Ishikawa (cell line): ENCODE measurements around the gene KIAA1191.
A peak's percentile ranks its signal among the peaks of the same experiment; 100 is the strongest.

Experiments
- CEBPB ChIP-seq: IDR thresholded peaks from 2 replicates; pipeline ENCODE4 v1.6.1; 2012
- CREB1 ChIP-seq: IDR thresholded peaks from 2 replicates; pipeline ENCODE4 v1.6.1; 2012; ENCODE audit warnings: low read depth
- EGR1 ChIP-seq: IDR thresholded peaks from 2 replicates; pipeline ENCODE4 v1.6.1; 2012
- EP300 ChIP-seq: IDR thresholded peaks from 2 replicates; pipeline ENCODE4 v1.6.1; 2012; ENCODE audit warnings: borderline replicate concordance
- FOXM1 ChIP-seq: IDR thresholded peaks from 2 replicates; pipeline ENCODE4 v1.6.1; 2012; ENCODE audit warnings: low read depth, borderline replicate concordance
- NFIC ChIP-seq: IDR thresholded peaks from 2 replicates; pipeline ENCODE4 v1.6.1; 2012
- RAD21 ChIP-seq: IDR thresholded peaks from 2 replicates; pipeline ENCODE4 v1.6.1; 2012; ENCODE audit warnings: low read depth
- TAF1 ChIP-seq: IDR thresholded peaks from 2 replicates; pipeline ENCODE4 v1.6.1; 2012; ENCODE audit warnings: low read depth, mild to moderate bottlenecking
- TCF12 ChIP-seq: IDR thresholded peaks from 2 replicates; pipeline ENCODE4 v1.6.1; 2012; ENCODE audit warnings: low read depth
- TEAD4 ChIP-seq: IDR thresholded peaks from 2 replicates; pipeline ENCODE4 v1.6.1; 2012
- YY1 ChIP-seq: IDR thresholded peaks from 2 replicates; pipeline ENCODE4 v1.6.1; 2012; ENCODE audit warnings: low read depth
- ZBTB7A ChIP-seq: IDR thresholded peaks from 2 replicates; pipeline ENCODE4 v1.6.1; 2012; ENCODE audit warnings: low read depth
- TF ChIP-seq, protein P1 (sequence below): IDR thresholded peaks from 2 replicates; pipeline ENCODE4 v1.6.1; 2012
- TF ChIP-seq, protein P2 (sequence below): IDR thresholded peaks from 2 replicates; pipeline ENCODE4 v1.6.1; 2012
- TF ChIP-seq, protein P3 (sequence below): IDR thresholded peaks from 2 replicates; pipeline ENCODE4 v1.6.1; 2012; ENCODE audit warnings: low read depth, mild to moderate bottlenecking

Gene KIAA1191

DNA sequence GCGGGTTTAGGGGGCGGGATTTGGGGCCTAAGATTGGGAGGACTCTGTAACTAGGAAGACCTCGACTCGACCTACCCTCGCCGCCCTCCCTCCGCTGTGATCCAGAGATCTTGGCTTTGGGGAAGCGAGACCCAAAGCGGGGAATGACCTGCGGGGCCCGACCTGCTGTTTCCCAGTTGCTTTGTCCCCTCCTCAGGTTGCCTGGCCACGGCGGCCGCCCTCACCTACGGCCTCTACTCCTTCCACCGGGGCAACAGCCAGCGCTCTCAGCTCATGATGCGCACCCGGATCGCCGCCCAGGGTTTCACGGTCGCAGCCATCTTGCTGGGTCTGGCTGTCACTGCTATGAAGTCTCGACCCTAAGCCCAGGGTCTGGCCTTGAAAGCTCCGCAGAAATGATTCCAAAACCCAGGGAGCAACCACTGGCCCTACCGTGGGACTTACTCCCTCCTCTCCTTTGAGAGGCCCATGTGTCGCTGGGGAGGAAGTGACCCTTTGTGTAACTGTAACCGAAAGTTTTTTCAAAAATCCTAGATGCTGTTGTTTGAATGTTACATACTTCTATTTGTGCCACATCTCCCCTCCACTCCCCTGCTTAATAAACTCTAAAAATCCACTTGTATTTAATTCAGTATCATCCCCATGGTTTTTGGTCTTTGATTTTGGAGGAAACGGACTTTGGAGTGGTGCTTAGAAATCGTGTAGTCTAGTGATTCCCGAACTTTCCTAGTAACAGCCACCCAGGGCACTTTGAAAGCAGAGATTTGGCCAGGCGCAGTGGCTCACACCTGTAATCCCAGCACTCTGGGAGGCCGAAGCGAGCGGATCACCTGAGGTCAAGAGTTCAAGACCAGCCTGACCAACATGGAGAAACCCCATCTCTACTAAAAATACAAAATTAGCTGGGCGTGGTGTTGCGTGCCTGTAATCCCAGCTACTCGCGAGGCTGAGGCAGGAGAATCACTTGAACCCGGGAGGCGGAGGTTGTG, 27.9 kb upstream of the KIAA1191 start:
- no peak for TF ChIP-seq FOXM1
- TF ChIP-seq, protein P1, sequence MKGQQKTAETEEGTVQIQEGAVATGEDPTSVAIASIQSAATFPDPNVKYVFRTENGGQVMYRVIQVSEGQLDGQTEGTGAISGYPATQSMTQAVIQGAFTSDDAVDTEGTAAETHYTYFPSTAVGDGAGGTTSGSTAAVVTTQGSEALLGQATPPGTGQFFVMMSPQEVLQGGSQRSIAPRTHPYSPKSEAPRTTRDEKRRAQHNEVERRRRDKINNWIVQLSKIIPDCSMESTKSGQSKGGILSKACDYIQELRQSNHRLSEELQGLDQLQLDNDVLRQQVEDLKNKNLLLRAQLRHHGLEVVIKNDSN: no peak
- TF ChIP-seq TAF1: no peak
- peak; percentile 86 for TF ChIP-seq YY1
- TF ChIP-seq EP300: peak; percentile 3; the same call in 1 of the 2 replicates
- no peak for TF ChIP-seq EGR1
- TF ChIP-seq TCF12: 0 out of 2 replicates have a peak, but pooled peaks have one; percentile 0

DNA sequence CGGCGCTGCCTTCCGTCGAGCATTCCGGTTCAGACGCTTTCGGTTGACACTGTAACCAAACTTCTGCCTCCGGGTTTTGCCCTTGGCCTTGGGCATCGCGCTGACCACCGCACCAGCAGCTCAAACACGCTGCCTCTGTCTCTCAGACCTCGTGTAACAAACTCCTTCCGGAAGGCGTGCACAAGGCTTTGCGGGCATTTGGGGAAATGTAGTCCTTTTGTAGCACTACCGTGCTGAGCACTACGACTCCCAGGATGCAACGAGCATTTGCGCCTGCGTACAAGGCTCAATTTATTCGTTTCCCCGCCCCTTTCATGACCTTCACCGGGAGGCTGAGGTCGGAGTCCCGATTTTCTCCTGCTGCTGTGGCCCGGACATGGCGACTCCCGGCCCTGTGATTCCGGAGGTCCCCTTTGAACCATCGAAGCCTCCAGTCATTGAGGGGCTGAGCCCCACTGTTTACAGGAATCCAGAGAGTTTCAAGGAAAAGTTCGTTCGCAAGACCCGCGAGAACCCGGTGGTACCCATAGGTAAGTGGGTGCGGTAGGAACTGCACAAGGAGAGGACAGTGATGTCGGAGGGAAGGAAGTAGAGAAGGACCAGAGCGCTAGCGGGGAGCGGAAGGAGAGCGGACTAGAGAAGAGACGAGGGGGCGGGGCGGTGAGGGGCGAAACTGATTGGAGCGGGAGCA, 27.0 kb upstream of the KIAA1191 start, which contains the start of the genes HIGD2A and NOP16:
Gene HIGD2A, plus strand, starts transcription at position 308 of the 691 bp plus-strand sequence. Its CDS starts 69 bp downstream, at position 377.
Gene NOP16, minus strand, starts transcription at position 155 of the 691 bp plus-strand sequence. Its CDS starts 59 bp downstream, at position 96.
- TF ChIP-seq CEBPB (no peak), CREB1 (no peak), FOXM1 (no peak), EP300 (peak; percentile 44; the same call in 1 of the 2 replicates), YY1 (peak; percentile 76), TCF12 (peak; percentile 79), RAD21 (no peak), TAF1 (peak; percentile 66), NFIC (0 out of 2 replicates have a peak, but pooled peaks have one; percentile 20), EGR1 (no peak), TEAD4 (no peak; the same call in 1 of the 2 replicates), ZBTB7A (no peak)
- TF ChIP-seq, protein P2, sequence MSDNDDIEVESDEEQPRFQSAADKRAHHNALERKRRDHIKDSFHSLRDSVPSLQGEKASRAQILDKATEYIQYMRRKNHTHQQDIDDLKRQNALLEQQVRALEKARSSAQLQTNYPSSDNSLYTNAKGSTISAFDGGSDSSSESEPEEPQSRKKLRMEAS: peak; percentile 99
- TF ChIP-seq, protein P3, sequence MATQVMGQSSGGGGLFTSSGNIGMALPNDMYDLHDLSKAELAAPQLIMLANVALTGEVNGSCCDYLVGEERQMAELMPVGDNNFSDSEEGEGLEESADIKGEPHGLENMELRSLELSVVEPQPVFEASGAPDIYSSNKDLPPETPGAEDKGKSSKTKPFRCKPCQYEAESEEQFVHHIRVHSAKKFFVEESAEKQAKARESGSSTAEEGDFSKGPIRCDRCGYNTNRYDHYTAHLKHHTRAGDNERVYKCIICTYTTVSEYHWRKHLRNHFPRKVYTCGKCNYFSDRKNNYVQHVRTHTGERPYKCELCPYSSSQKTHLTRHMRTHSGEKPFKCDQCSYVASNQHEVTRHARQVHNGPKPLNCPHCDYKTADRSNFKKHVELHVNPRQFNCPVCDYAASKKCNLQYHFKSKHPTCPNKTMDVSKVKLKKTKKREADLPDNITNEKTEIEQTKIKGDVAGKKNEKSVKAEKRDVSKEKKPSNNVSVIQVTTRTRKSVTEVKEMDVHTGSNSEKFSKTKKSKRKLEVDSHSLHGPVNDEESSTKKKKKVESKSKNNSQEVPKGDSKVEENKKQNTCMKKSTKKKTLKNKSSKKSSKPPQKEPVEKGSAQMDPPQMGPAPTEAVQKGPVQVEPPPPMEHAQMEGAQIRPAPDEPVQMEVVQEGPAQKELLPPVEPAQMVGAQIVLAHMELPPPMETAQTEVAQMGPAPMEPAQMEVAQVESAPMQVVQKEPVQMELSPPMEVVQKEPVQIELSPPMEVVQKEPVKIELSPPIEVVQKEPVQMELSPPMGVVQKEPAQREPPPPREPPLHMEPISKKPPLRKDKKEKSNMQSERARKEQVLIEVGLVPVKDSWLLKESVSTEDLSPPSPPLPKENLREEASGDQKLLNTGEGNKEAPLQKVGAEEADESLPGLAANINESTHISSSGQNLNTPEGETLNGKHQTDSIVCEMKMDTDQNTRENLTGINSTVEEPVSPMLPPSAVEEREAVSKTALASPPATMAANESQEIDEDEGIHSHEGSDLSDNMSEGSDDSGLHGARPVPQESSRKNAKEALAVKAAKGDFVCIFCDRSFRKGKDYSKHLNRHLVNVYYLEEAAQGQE: no peak
- TF ChIP-seq, protein P1: peak; percentile 69

DNA sequence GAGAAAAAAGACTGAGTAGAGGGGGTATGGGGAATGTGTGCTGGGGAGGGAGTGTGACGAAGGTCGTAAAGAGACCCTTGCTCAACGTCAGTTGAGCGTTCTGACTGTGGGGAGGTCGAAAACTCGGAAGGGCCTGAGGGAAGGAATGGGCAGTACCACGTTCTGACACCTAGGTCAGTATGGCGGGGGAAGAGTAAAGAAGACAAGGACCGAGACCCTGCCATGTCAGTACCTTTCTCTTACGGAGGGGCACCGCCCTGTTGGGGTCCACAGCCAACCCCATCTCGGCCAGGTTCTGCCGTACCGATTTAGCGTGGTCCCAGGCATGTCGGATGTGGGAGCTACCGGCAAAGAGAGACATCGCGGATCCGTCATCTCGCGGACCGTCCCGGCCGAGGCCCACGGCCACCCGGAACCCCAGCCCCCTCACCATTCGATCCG, 26.5 kb upstream of the KIAA1191 start:
- TF ChIP-seq RAD21 (no peak), YY1 (0 out of 2 replicates have a peak, but pooled peaks have one; percentile 33)

DNA sequence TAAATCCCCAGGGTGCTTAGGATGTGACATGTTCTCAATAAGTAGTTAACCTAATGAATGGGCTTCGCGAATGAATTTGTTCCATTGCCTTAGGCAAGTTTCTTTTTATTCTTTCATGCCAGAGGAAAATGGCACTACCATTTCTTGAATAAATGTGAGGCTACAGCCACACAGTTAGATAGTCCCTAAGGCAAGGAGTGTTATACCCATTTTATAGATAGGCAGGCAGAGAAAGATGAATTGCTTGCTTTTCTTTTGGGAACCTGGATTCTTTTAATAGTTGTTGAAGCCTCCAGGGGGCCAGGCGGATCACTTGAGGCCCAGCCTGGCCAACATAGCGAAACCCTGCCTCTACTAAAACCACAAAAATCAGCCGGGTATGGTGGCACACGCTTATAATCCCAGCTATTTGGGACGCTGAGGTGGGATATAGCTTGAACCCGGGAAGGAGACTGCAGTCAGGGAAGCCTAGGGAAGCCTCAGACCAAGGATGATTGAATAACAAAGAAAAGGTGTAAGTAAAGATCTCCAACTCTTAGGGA, 25.9 kb upstream of the KIAA1191 start:
- TF ChIP-seq NFIC: no peak
- TF ChIP-seq, protein P1: no peak
- TF ChIP-seq TAF1: no peak
- TF ChIP-seq TEAD4: no peak
- TF ChIP-seq TCF12: no peak
- TF ChIP-seq YY1: no peak
- no peak for TF ChIP-seq FOXM1
- TF ChIP-seq, protein P2: no peak
- no peak for TF ChIP-seq CREB1
- no peak for TF ChIP-seq EP300
- TF ChIP-seq RAD21: no peak
- TF ChIP-seq CEBPB: no peak
- no peak for TF ChIP-seq EGR1
- TF ChIP-seq, protein P3: no peak
- no peak for TF ChIP-seq ZBTB7A
